SK-N-SH treated with all-trans-retinoic acid at 6 μM for 48 hours (cell line): Measurements from ENCODE around the gene CD248.

Experiments used
- ATAC-seq: fragments of 200-7000 bp; cut with Tn5 transposase; 3 replicates; pipeline ENCODE4 v1.9.1; 2020; ENCODE audit warnings: mild to moderate bottlenecking, moderate library complexity
- ARNTL ChIP-seq: fragments of 450-650 bp; formaldehyde crosslinking; IDR thresholded peaks from 2 replicates; pipeline ENCODE4 v1.5.0; 2020; ENCODE audit warnings: low read depth, mild to moderate bottlenecking, moderate library complexity, borderline replicate concordance
- BACH2 ChIP-seq: fragments of 250-450 bp; sonication (Bioruptor Pico); IDR thresholded peaks from 2 replicates; pipeline ENCODE4 v1.9.0; 2021; ENCODE audit warnings: mild to moderate bottlenecking, borderline replicate concordance
- CSDC2 ChIP-seq: fragments of 250-450 bp; sonication (Bioruptor Pico); IDR thresholded peaks from 2 replicates; pipeline ENCODE4 v1.5.0; 2020; ENCODE audit warnings: mild to moderate bottlenecking, moderate library complexity
- ESRRG ChIP-seq: fragments of 250-450 bp; sonication (Bioruptor Pico); IDR thresholded peaks from 2 replicates; pipeline ENCODE4 v1.6.1; 2021; ENCODE audit warnings: mild to moderate bottlenecking
- GLIS3 ChIP-seq: fragments of 250-450 bp; sonication (Bioruptor Pico); IDR thresholded peaks from 2 replicates; pipeline ENCODE4 v1.5.0; 2020; ENCODE audit warnings: mild to moderate bottlenecking, moderate library complexity
- ISL1 ChIP-seq: fragments of 250-450 bp; sonication (Bioruptor Pico); IDR thresholded peaks from 2 replicates; pipeline ENCODE4 v2.1.2; 2022; ENCODE audit warnings: mild to moderate bottlenecking, moderate library complexity
- OSR1 ChIP-seq: fragments of 250-450 bp; sonication (Bioruptor Pico); IDR thresholded peaks from 2 replicates; pipeline ENCODE4 v1.8.0; 2022; ENCODE audit warnings: moderate library complexity, mild to moderate bottlenecking, inconsistent platforms
- PATZ1 ChIP-seq: fragments of 250-450 bp; sonication (Bioruptor Pico); IDR thresholded peaks from 2 replicates; pipeline ENCODE4 v1.8.0; 2020; ENCODE audit warnings: mild to moderate bottlenecking, moderate library complexity, borderline replicate concordance
- POU6F1 ChIP-seq: fragments of 250-450 bp; sonication (Bioruptor Pico); IDR thresholded peaks from 2 replicates; pipeline ENCODE4 v1.8.0; 2021; ENCODE audit warnings: low read depth, mild to moderate bottlenecking, moderate library complexity, borderline replicate concordance
- PPARA ChIP-seq: fragments of 250-450 bp; sonication (Bioruptor Pico); IDR thresholded peaks from 2 replicates; pipeline ENCODE4 v1.5.0; 2020; ENCODE audit warnings: mild to moderate bottlenecking, borderline replicate concordance
- RARB ChIP-seq: fragments of 250-450 bp; sonication (Bioruptor Pico); IDR thresholded peaks from 2 replicates; pipeline ENCODE4 v1.8.0; 2021; ENCODE audit warnings: mild to moderate bottlenecking, moderate library complexity
- SNAI2 ChIP-seq: fragments of 250-450 bp; sonication (Bioruptor Pico); IDR thresholded peaks from 2 replicates; pipeline ENCODE4 v1.5.0; 2020; ENCODE audit warnings: mild to moderate bottlenecking, moderate library complexity
- TCF4 ChIP-seq: fragments of 250-450 bp; sonication (Bioruptor Pico); IDR thresholded peaks from 2 replicates; pipeline ENCODE4 v1.8.0; 2021; ENCODE audit warnings: mild to moderate bottlenecking, moderate library complexity, borderline replicate concordance
- TOX ChIP-seq: fragments of 250-450 bp; sonication (Bioruptor Pico); IDR thresholded peaks from 2 replicates; pipeline ENCODE4 v1.8.0; 2021; ENCODE audit warnings: mild to moderate bottlenecking, moderate library complexity, borderline replicate concordance
- ZFP3 ChIP-seq: fragments of 250-450 bp; sonication (Bioruptor Pico); IDR thresholded peaks from 2 replicates; pipeline ENCODE4 v1.5.0; 2020; ENCODE audit warnings: mild to moderate bottlenecking, moderate library complexity
- ZFP30 ChIP-seq: fragments of 450-650 bp; formaldehyde crosslinking; IDR thresholded peaks from 2 replicates; pipeline ENCODE4 v1.5.0; 2022; ENCODE audit warnings: mild to moderate bottlenecking, moderate library complexity
- ZNF565 ChIP-seq: fragments of 450-650 bp; formaldehyde crosslinking; conservative IDR thresholded peaks from 2 replicates; pipeline ENCODE4 v1.5.0; 2020; ENCODE audit warnings: low read depth, mild to moderate bottlenecking, moderate library complexity
- ZNF70 ChIP-seq: fragments of 450-650 bp; formaldehyde crosslinking; IDR thresholded peaks from 2 replicates; pipeline ENCODE4 v1.5.0; 2020; ENCODE audit warnings: mild to moderate bottlenecking, moderate library complexity
- ZNF8 ChIP-seq: fragments of 450-650 bp; formaldehyde crosslinking; IDR thresholded peaks from 2 replicates; pipeline ENCODE4 v1.5.0; 2020; ENCODE audit warnings: mild to moderate bottlenecking, moderate library complexity
- TF ChIP-seq, protein P1 (sequence below): fragments of 250-450 bp; sonication (Bioruptor Pico); IDR thresholded peaks from 2 replicates; pipeline ENCODE4 v1.5.1; 2020; ENCODE audit warnings: low read depth, mild to moderate bottlenecking, moderate library complexity
- TF ChIP-seq, protein P2 (sequence below): fragments of 250-450 bp; sonication (Bioruptor Pico); IDR thresholded peaks from 2 replicates; pipeline ENCODE4 v1.5.1; 2021; ENCODE audit warnings: mild to moderate bottlenecking, moderate library complexity
- TF ChIP-seq, protein P3 (sequence below): fragments of 250-450 bp; sonication (Bioruptor Pico); IDR thresholded peaks from 2 replicates; pipeline ENCODE4 v1.5.0; 2020; ENCODE audit warnings: mild to moderate bottlenecking, moderate library complexity

Gene CD248

DNA sequence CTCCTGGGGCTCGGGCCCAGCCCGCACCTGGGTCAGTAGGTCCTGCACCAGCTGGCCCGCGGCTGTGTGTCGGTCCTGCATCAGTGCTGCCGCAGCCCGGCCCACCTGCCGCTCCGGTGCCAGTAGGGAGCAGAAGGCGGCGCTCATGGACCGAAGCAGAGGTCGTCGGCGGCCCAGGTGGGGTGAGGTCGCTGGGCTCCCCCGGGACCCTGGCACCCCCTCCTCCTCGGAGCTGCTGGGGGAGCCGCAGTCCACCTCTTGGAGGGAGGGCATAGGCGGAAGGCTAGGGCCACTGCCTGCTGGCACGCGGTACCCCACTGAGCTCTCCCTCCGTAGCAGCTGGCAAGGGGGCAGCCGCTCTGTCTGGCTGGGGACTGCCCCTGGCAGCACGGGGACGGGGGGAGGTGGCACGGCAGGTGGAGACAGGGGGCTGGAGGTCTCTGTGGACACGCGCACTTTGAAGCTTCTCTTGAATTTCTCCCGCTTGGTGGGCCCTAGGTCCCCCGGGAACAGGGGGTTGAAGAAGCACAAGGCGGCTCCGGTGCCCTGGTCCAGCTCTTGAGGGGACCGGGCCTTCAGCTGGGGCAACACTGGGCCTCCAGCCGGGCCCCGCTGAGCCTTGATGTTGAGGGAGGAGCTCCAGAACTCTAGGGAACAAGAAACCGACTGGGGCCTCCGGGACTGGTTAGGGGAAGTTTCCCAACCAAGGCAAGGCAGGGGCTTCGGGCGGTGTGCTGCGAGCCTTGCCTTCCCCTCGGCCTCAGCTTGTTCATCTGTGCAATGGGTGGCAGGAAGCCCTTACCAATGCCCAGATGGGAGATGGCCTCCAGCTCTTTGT, 18.0 kb upstream of the CD248 start:
- ATAC-seq: no peak
- TF ChIP-seq, protein P1, sequence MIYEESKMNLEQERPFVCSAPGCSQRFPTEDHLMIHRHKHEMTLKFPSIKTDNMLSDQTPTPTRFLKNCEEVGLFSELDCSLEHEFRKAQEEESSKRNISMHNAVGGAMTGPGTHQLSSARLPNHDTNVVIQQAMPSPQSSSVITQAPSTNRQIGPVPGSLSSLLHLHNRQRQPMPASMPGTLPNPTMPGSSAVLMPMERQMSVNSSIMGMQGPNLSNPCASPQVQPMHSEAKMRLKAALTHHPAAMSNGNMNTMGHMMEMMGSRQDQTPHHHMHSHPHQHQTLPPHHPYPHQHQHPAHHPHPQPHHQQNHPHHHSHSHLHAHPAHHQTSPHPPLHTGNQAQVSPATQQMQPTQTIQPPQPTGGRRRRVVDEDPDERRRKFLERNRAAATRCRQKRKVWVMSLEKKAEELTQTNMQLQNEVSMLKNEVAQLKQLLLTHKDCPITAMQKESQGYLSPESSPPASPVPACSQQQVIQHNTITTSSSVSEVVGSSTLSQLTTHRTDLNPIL (CRISPR knock-in tag): no peak
- no peak for TF ChIP-seq RARB (CRISPR knock-in tag)
- TF ChIP-seq TCF4 (CRISPR knock-in tag): no peak
- no peak for TF ChIP-seq ZFP3 (CRISPR knock-in tag)
- TF ChIP-seq, protein P2, sequence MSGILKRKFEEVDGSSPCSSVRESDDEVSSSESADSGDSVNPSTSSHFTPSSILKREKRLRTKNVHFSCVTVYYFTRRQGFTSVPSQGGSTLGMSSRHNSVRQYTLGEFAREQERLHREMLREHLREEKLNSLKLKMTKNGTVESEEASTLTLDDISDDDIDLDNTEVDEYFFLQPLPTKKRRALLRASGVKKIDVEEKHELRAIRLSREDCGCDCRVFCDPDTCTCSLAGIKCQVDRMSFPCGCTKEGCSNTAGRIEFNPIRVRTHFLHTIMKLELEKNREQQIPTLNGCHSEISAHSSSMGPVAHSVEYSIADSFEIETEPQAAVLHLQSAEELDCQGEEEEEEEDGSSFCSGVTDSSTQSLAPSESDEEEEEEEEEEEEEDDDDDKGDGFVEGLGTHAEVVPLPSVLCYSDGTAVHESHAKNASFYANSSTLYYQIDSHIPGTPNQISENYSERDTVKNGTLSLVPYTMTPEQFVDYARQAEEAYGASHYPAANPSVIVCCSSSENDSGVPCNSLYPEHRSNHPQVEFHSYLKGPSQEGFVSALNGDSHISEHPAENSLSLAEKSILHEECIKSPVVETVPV: no peak
- TF ChIP-seq OSR1 (CRISPR knock-in tag): no peak
- TF ChIP-seq PPARA (CRISPR knock-in tag): no peak
- no peak for TF ChIP-seq ZNF8 (CRISPR knock-in tag)
- TF ChIP-seq ZNF565 (CRISPR knock-in tag): no peak
- TF ChIP-seq TOX (CRISPR knock-in tag): no peak
- TF ChIP-seq ZNF70 (CRISPR knock-in tag): no peak
- no peak for TF ChIP-seq ESRRG (CRISPR knock-in tag)
- TF ChIP-seq PATZ1: no peak
- no peak for TF ChIP-seq CSDC2 (CRISPR knock-in tag)
- TF ChIP-seq SNAI2 (CRISPR knock-in tag): no peak
- TF ChIP-seq, all 23 proteins: peak for 0

- TF ChIP-seq ISL1 (CRISPR knock-in tag) (no peak), GLIS3 (CRISPR knock-in tag) (no peak), ZNF8 (CRISPR knock-in tag) (no peak), BACH2 (CRISPR knock-in tag) (no peak), ZNF565 (CRISPR knock-in tag) (no peak), SNAI2 (CRISPR knock-in tag) (no peak), ZFP3 (CRISPR knock-in tag) (no peak)
- no peak for ATAC-seq
Observed at GRCh38 chr11:66333896-66334604, 17.2 kb upstream of the CD248 start.

DNA sequence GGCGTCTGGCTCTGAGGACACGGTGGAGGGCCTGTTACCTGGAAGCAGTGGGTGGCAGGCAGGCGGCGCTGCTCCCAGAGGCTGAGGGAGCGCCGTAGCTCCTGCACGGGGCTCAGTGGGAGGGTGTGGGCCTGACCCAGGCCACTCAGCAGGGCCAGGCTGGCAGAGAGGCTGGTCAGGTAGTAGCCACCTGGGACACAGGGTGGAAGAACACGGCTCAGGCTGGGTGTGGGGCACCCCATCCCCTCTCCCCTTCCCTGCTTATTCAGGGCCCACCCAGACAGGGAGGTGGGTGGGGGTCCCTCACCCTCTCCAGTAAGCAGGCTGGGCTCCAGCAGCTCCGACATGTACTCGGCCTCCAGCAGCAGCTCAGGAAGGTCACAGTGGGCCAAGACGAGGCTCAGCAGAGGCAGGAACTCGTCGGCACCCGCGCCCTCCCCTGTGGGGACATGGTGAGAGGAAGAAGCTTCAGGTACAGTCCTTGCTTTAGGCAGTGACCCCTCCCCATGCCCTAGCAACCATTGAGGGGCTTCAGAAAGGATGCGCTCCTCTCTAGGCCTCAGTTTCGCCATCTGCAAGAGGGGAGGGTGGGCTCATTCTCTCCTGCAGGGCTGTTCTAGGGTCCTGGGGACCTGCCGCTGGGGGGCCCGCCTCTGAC, 16.5 kb upstream of the CD248 start:
- TF ChIP-seq OSR1 (CRISPR knock-in tag) (no peak), TCF4 (CRISPR knock-in tag) (no peak), ZFP30 (CRISPR knock-in tag) (no peak), GLIS3 (CRISPR knock-in tag) (no peak), ESRRG (CRISPR knock-in tag) (no peak), ARNTL (CRISPR knock-in tag) (no peak), RARB (CRISPR knock-in tag) (no peak), ZNF565 (CRISPR knock-in tag) (no peak), POU6F1 (CRISPR knock-in tag) (no peak), ZFP3 (CRISPR knock-in tag) (no peak), BACH2 (CRISPR knock-in tag) (no peak), ZNF70 (CRISPR knock-in tag) (no peak), SNAI2 (CRISPR knock-in tag) (no peak)
- TF ChIP-seq, protein P3, sequence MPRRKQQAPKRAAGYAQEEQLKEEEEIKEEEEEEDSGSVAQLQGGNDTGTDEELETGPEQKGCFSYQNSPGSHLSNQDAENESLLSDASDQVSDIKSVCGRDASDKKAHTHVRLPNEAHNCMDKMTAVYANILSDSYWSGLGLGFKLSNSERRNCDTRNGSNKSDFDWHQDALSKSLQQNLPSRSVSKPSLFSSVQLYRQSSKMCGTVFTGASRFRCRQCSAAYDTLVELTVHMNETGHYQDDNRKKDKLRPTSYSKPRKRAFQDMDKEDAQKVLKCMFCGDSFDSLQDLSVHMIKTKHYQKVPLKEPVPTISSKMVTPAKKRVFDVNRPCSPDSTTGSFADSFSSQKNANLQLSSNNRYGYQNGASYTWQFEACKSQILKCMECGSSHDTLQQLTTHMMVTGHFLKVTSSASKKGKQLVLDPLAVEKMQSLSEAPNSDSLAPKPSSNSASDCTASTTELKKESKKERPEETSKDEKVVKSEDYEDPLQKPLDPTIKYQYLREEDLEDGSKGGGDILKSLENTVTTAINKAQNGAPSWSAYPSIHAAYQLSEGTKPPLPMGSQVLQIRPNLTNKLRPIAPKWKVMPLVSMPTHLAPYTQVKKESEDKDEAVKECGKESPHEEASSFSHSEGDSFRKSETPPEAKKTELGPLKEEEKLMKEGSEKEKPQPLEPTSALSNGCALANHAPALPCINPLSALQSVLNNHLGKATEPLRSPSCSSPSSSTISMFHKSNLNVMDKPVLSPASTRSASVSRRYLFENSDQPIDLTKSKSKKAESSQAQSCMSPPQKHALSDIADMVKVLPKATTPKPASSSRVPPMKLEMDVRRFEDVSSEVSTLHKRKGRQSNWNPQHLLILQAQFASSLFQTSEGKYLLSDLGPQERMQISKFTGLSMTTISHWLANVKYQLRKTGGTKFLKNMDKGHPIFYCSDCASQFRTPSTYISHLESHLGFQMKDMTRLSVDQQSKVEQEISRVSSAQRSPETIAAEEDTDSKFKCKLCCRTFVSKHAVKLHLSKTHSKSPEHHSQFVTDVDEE: no peak
- TF ChIP-seq, protein P1 (CRISPR knock-in tag): no peak
- no peak for ATAC-seq
